K562 (cell line): ENCODE measurements around the gene AFG1L.

Experiments
- ATF2 ChIP-seq: sonication (generic); formaldehyde crosslinking; IDR thresholded peaks from 2 replicates; pipeline ENCODE4 v1.8.1; 2022; ENCODE audit warnings: missing genetic modification reagents
- BHLHE40 ChIP-seq: IDR thresholded peaks from 2 replicates; pipeline ENCODE4 v1.6.1; 2011; ENCODE audit warnings: low read length, improper control_type of control experiment
- CTCF ChIP-seq, 3 experiments: IDR thresholded peaks in 2 of 3; conservative IDR thresholded peaks in 1 of 3; 2 replicates each; pipeline ENCODE4 v1.5.1; 2011 to 2012; ENCODE audit warnings: low read length in 3 of 3, mild to moderate bottlenecking in 3 of 3, control low read depth in 2 of 3, improper control_type of control experiment in 1 of 3, inconsistent platforms in 1 of 3, low read depth in 1 of 3, mixed read lengths in 1 of 3, moderate library complexity in 1 of 3; ENCODE audit not compliant: insufficient read depth in 2 of 3
- DPF2 ChIP-seq: fragments of 450-650 bp; IDR thresholded peaks from 2 replicates; pipeline ENCODE4 v1.6.1; 2016
- ETV1 ChIP-seq: fragments of 450-650 bp; conservative IDR thresholded peaks from 2 replicates; pipeline ENCODE4 v1.6.1; 2016; ENCODE audit warnings: missing genetic modification characterization, control low read depth, low read depth, missing compliant biosample characterization
- FOSL1 ChIP-seq: fragments of 200-800 bp; sonication (Bioruptor generic); conservative IDR thresholded peaks from 2 replicates; pipeline ENCODE4 v1.6.1; 2016; ENCODE audit warnings: missing genetic modification characterization, missing compliant biosample characterization
- MEIS2 ChIP-seq: fragments of 450-650 bp; IDR thresholded peaks from 2 replicates; pipeline ENCODE4 v1.6.1; 2014; ENCODE audit warnings: mild to moderate bottlenecking; ENCODE audit not compliant: partially characterized antibody
- NFE2L1 ChIP-seq: fragments of 450-650 bp; IDR thresholded peaks from 2 replicates; pipeline ENCODE4 v1.6.1; 2016; ENCODE audit warnings: missing genetic modification characterization, low read depth, mild to moderate bottlenecking, missing compliant biosample characterization, moderate library complexity, borderline replicate concordance
- PTBP1 ChIP-seq: fragments of 200-400 bp; formaldehyde crosslinking; IDR thresholded peaks from 2 replicates; pipeline ENCODE4 v1.6.1; 2017; ENCODE audit warnings: low read depth, low read length
- SRSF9 ChIP-seq: fragments of 200-400 bp; formaldehyde crosslinking; IDR thresholded peaks from 2 replicates; pipeline ENCODE4 v1.6.1; 2017; ENCODE audit warnings: low read depth, low read length, borderline replicate concordance
- YY1 ChIP-seq, 3 experiments: IDR thresholded peaks; 2 replicates each; pipeline ENCODE4 v1.6.1; 2011; ENCODE audit warnings: low read length in 2 of 3, mild to moderate bottlenecking in 2 of 3, moderate library complexity in 2 of 3, borderline replicate concordance in 1 of 3, control low read depth in 1 of 3, low read depth in 1 of 3; ENCODE audit not compliant: insufficient read depth in 3 of 3, insufficient replicate concordance in 2 of 3, control insufficient read depth in 1 of 3, insufficient read length in 1 of 3; ENCODE audit errors: extremely low read depth in 1 of 3

GRCh38 chr6:108436771-108437170 is 141.9 kb downstream of the AFG1L start:
- TF ChIP-seq CTCF (IDR thresholded peaks at IDR 0.05 in 2 of 3, conservative IDR thresholded peaks at IDR 0.05 in 1 of 3; ENCODE audit: insufficient read depth in 2 of 3, low read depth in 1 of 3, low read length in 3 of 3): no peak
- TF ChIP-seq ETV1 (tag): no peak
- TF ChIP-seq YY1 (IDR thresholded peaks at IDR 0.05; ENCODE audit: borderline replicate concordance in 1 of 3, control insufficient read depth in 1 of 3, extremely low read depth in 1 of 3, insufficient read depth in 3 of 3, insufficient read length in 1 of 3, insufficient replicate concordance in 2 of 3, low read depth in 1 of 3, low read length in 2 of 3): no peak
- TF ChIP-seq DPF2: no peak
- TF ChIP-seq SRSF9: no peak
- no peak for TF ChIP-seq BHLHE40
- TF ChIP-seq PTBP1: no peak
- no peak for TF ChIP-seq ATF2 (CRISPR knock-in tag)
- TF ChIP-seq FOSL1 (tag): no peak
- TF ChIP-seq NFE2L1 (tag): no peak
- no peak for TF ChIP-seq MEIS2
